ENCODE measurements around the gene CD247. TPM values are rescaled to one million over a fixed set of nuclear protein-coding genes. Genes with fewer than 3 reads are reported as not detected.

The CD247 gene
- total RNA-seq, 4 donors from 2014 or later: 0.33 TPM; not detected in 3

DNA sequence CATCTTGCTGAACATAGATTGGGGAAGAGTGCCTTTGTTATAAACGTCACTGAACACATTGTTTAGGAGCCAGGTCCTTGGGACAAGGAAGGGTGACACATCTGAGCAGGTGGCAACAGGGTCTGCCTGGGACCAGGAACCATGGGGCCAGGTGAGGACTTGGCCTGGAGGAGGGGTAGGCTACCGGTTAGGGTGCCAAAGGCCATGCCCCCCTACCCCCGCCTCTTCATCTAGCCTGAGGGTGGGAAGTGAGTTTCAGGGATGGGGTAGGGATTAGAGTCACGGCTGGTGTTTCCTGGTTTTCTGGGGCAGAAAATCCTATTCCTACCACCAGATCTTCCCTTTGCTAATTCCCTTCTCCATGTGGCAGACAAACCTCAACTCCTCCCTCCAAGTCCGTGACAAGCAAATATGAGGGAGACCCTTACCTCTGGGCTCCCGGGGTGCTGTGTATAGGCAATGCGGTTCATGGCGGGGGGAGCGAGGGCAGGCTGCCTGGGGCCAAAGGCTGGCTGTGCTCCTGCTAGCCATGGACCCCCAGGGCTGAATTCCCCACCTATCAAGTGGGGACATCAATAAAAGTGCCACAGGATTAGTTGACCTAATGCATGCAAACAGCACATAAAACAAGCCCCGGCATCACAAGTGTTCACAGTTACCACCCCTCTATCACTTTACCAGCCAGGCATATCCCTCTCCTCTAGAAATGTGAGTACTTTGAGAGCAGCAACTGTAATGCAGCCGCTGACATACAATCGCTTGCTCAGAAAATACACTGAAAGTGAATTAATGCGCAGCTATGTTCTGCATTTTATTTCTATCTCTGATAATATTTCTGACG is 14.5 kb downstream of the CD247 start:
- Histone ChIP-seq H3K9me3 (no peaks in the 10 kb centered on the region), H3K27me3 (no peaks in the 10 kb centered on the region), H3K27ac (no peak overlapping the region), H3K36me3 (no peaks in the 10 kb centered on the region), H3K4me3 (no peak overlapping the region), H3K4me1 (no peaks in the 10 kb centered on the region)
- in situ Hi-C loops (cut with MboI; ENCODE audit: low sequenced_read_pairs in 4 of 4): no loop called here
- no peak for ATAC-seq
- TF ChIP-seq CTCF (IDR thresholded peaks at IDR 0.05 in 4 of 5, conservative IDR thresholded peaks at IDR 0.05 in 1 of 5) (no peak), POLR2A (IDR thresholded peaks at IDR 0.05) (no peak)
- intact Hi-C loops (cut with DNase I; ENCODE audit: low total_unique reads): no loop called here
- DNase-seq: no peak

GRCh38 chr1:167502719-167503462 is 15.4 kb downstream of the CD247 start:
- in situ Hi-C loops (cut with MboI; ENCODE audit: low sequenced_read_pairs in 4 of 4): no loop called here
- no peak for DNase-seq
- H3K27me3 ChIP-seq: no peaks in the 10 kb centered on the region
- no peaks in the 10 kb centered on the region for H3K4me1 ChIP-seq
- no peak for ATAC-seq
- H3K36me3 ChIP-seq: no peaks in the 10 kb centered on the region
- no peaks in the 10 kb centered on the region for H3K9me3 ChIP-seq
- H3K27ac ChIP-seq: no peak overlapping the region
- H3K4me3 ChIP-seq: no peak overlapping the region
- TF ChIP-seq CTCF (IDR thresholded peaks at IDR 0.05 in 4 of 5, conservative IDR thresholded peaks at IDR 0.05 in 1 of 5) (no peak), POLR2A (IDR thresholded peaks at IDR 0.05) (no peak)
- intact Hi-C loops (cut with DNase I; ENCODE audit: low total_unique reads): no loop called here

DNA sequence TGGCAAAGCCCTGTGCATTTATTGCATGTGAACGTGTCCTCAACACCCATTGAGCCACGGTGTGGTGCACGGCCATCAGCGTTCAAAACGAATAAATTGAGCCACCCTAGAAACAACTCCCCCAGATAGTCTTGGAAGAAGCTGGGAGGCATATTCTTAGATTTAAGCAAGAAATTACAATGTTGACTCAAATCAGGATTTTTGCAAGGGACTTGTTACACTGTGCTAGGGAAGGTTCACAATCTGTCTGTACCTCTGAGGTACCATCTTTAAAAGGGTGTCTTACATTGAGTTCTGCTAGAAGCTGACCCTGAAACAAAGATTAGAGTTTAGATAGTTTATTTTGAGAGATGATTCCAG is 16.2 kb downstream of the CD247 start:
- intact Hi-C loops (cut with DNase I; ENCODE audit: low total_unique reads) (no loop called here), in situ Hi-C loops (cut with MboI; ENCODE audit: low sequenced_read_pairs in 4 of 4) (no loop called here)
- no peaks in the 10 kb centered on the region for H3K9me3 ChIP-seq
- no peaks in the 10 kb centered on the region for H3K36me3 ChIP-seq
- no peak for ATAC-seq
- no peaks in the 10 kb centered on the region for H3K27me3 ChIP-seq
- no peaks in the 10 kb centered on the region for H3K4me1 ChIP-seq
- no peak overlapping the region for H3K27ac ChIP-seq
- DNase-seq: no peak
- H3K4me3 ChIP-seq: no peak overlapping the region
- TF ChIP-seq POLR2A (IDR thresholded peaks at IDR 0.05) (no peak), CTCF (IDR thresholded peaks at IDR 0.05 in 4 of 5, conservative IDR thresholded peaks at IDR 0.05 in 1 of 5) (no peak)

DNA sequence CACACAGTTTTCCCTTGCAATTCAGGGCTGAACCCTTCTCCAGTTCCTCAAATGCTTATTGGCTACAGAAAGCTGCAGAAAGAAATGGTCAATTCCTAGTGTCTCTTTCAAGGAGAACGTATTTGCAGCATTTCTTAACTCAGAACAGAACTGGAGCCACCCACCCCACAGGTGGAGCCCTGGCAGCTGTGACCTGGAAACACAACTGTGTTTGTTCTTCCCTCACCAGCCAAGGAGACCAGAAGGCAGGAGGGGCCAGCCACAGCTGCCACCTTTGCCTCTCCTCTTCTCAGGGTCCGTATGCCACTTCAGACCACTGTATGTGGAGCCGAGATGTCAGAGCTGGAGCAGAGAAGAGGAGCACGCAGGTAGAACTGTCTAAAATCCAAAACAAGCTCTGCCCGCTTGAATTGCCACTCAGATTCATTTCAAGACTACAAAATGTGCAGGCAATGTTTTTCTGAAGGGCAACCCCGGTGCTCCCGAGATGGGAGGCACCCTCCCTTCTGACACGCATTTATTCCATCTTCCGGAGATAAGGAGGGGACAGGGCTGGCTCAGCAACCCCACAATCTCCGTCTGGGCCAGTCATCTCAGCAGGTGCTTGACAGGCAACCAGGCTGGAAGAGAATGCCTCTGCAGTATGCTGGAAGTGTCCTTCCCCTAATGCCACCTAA is 16.7 kb downstream of the CD247 start:
- in situ Hi-C loops (cut with MboI; ENCODE audit: low sequenced_read_pairs in 4 of 4): no loop called here
- TF ChIP-seq POLR2A (IDR thresholded peaks at IDR 0.05) (no peak), CTCF (IDR thresholded peaks at IDR 0.05 in 4 of 5, conservative IDR thresholded peaks at IDR 0.05 in 1 of 5) (no peak)
- intact Hi-C loops (cut with DNase I; ENCODE audit: low total_unique reads): no loop called here

More for the DNA sequence above, 16.7 kb downstream of the CD247 start:
- Histone ChIP-seq H3K36me3 (no peaks in the 10 kb centered on the region), H3K27ac (no peak overlapping the region), H3K4me3 (no peak overlapping the region), H3K4me1 (no peaks in the 10 kb centered on the region), H3K9me3 (no peaks in the 10 kb centered on the region), H3K27me3 (no peaks in the 10 kb centered on the region)
- ATAC-seq (no peak), DNase-seq (no peak)
